HG03139 (cell line): ENCODE data around the gene TNNC1.

ENCODE experiments used
- ATAC-seq: cut with Tn5 transposase; IDR thresholded peaks from one replicate; pipeline ENCODE4 v1.9.1; 2021; ENCODE audit not compliant: unreplicated experiment

The TNNC1 gene

GRCh38 chr3:52453496-52454249 is at the start of gene TNNC1:
TSS of gene TNNC1 (minus strand) at chr3:52454041. CDS start at chr3:52454015, 26 bp downstream.
- ATAC-seq, result no peak

GRCh38 chr3:52502808-52503350 is 49.0 kb upstream of the TNNC1 start:
- no peak for ATAC-seq

- no peak for ATAC-seq
These were observed 48.2 kb upstream of the TNNC1 start for GRCh38 chr3:52502001-52502400.

- no peak for ATAC-seq
These were observed 47.2 kb upstream of the TNNC1 start for GRCh38 chr3:52501046-52501445.

- no peak for ATAC-seq
These were observed 44.6 kb upstream of the TNNC1 start for GRCh38 chr3:52498137-52499054.

DNA sequence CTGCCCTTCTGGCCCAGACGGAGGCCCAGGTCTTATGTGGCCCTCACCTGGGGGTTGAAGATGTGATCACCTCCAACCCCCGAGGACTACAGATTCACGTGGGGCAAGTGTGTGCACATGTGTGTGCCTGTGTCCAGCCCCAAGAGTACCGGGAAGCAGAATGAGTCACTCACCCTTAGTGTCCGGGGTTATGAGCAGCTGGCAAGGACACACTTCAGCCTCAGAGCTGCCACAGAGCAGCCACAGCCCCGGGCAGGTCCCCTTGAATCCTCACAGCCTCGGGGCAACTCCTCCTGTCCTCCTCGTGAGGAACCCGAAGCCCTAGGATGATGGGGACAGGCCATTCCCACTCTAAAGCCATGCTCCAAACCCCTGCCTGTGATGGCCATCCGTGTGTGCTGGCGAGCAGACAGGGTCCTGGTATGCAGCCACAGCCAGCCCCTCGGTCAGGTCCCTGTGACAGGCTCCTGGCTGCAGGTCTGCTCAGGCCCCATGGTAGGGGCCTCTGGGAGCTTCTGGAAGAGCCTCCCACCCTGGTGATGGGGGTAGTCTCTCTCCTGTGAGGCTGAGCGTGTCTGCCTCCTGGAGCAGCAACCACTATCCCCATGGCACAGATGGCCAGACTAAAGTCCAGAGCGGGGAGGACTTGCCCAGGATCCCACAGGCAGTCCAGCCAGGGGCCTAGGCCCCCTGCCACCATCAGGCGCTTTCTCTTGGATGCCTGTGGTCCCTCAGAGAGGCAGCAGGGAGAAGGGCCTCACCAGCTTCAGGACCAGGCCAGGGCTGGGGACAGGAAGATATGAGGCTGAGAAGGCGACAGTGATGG is 42.1 kb upstream of the TNNC1 start:
- ATAC-seq, result no peak

- no peak for ATAC-seq
These were observed 41.1 kb upstream of the TNNC1 start, which contains the start of gene STAB1 for GRCh38 chr3:52494886-52495495. TSS of gene STAB1 (plus strand) at chr3:52495338. CDS start at chr3:52495414, 76 bp downstream.

DNA sequence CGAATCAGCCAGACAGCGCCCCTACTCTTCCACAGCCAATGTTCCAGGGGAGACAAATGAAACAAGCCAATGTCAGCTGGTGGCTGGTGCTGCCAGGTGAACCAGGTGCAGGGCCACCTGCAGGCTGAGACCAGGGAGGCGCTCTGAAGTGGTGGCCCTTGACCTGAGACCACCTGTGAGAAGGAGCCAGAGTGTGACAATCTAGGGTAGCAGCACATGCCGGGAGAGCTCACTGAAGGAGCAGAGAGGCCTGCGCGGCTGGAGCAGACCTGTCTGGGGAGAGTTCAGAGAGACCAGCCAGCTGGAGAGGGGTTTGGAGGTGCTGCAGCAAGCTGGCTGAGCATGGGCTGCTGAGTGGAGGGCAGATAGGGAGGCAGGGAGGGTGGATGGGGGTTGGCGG is 40.6 kb upstream of the TNNC1 start:
- no peak for ATAC-seq

DNA sequence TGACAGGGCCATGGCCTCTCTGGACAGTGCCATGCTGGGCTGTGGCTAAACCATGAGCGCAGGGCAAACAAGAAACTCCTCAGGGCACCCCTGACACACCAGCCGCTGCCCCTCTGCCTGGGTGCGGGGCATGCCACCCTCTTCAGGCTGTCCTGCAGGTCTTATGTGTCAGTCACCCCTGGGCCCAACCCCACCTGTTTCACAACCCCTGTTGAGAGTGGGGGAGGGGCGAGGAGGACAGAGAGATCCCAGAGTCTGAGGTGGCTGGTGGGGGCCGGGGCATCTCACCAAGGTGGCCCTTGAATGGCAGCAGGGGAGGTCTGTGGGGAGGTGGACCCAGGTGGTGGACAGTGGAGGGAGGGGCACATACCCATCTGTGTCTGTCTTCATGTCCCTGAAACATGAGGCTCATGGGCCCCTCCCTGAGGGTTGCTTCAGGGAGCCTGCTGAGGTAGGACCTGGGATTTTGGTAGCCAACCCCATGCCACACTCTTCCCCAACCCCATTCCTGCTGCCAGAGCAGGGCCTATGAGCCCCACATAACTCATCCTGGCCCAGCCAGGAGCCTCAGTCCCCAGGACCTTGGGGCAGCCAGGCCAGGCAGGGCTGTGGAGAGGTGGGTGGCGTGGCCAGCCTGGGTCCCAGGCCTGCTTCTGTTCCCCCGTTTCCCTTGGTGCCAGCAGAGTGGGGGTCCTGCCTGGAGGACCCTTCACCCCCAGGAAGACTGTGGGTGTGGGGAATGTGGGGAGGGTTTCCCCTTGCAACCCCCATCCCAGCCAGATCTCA is 39.6 kb upstream of the TNNC1 start:
- no peak for ATAC-seq

- ATAC-seq, result no peak
These were observed 38.2 kb upstream of the TNNC1 start for GRCh38 chr3:52492059-52492458.

GRCh38 chr3:52490939-52491526 is 37.2 kb upstream of the TNNC1 start:
- ATAC-seq, result no peak

DNA sequence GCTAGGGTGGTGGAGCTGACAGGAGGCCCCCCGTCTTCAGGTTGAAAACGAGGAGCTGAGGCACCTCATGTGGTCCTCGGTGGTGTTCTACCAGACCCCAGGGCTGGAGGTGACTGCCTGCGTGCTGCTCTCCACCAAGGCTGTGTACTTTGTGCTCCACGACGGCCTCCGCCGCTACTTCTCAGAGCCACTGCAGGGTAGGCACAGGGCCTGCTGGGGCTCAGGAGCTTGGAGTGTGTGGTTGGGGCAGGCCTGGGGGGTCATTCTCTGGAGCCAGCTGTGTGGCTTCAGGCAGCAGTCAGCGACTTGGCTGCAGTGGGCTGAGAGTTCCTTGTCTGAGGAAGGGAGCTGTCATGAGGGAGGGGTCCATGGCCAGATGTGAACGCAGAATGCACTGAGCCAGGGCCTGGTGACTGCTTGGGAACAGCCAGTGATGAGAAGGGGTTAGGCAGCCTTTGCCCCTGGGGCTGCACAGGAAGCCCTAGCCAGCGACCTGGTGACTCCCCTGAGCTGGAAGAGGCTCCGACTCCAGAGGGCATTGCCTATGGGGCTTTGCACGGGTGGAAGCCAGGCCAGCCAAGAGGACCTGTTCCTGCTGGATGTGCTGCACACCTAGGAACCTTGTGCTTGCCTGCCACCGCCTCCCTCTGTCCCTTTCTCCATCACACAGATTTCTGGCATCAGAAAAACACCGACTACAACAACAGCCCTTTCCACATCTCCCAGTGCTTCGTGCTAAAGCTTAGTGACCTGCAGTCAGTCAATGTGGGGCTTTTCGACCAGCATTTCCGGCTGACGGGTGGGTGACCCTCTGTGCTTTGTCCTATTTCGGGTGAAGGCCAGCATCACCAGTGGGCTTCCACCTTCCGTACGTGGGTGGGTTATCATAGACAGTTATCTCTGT is 36.4 kb upstream of the TNNC1 start:
- ATAC-seq, result no peak

DNA sequence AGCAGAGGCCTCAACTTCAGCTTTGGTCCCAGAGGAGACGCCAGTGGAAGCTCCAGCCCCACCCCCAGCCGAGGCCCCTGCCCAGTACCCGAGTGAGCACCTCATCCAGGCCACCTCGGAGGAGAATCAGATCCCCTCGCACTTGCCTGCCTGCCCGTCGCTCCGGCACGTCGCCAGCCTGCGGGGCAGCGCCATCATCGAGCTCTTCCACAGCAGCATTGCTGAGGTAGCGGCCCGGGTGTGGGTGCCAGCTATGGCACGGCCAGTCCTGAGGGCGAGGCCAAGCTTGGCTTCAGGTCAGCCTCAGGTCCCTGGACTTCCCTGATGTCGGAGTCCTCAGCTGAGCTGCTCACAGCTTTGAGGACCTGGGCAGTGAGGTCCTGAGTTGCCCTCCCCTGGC is 35.6 kb upstream of the TNNC1 start:
- ATAC-seq, result no peak

GRCh38 chr3:52488746-52489145 is 34.9 kb upstream of the TNNC1 start:
- ATAC-seq, result no peak

DNA sequence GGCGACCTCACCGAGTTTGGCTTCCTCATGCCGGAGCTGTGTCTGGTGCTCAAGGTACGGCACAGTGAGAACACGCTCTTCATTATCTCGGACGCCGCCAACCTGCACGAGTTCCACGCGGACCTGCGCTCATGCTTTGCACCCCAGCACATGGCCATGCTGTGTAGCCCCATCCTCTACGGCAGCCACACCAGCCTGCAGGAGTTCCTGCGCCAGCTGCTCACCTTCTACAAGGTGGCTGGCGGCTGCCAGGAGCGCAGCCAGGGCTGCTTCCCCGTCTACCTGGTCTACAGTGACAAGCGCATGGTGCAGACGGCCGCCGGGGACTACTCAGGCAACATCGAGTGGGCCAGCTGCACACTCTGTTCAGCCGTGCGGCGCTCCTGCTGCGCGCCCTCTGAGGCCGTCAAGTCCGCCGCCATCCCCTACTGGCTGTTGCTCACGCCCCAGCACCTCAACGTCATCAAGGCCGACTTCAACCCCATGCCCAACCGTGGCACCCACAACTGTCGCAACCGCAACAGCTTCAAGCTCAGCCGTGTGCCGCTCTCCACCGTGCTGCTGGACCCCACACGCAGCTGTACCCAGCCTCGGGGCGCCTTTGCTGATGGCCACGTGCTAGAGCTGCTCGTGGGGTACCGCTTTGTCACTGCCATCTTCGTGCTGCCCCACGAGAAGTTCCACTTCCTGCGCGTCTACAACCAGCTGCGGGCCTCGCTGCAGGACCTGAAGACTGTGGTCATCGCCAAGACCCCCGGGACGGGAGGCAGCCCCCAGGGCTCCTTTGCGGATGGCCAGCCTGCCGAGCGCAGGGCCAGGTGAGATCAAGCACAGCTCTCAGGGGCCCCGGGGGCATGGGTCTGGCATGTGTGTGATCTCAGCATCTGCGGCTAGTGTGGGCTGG is 34.2 kb upstream of the TNNC1 start:
- no peak for ATAC-seq

GRCh38 chr3:52487050-52487787 is 33.4 kb upstream of the TNNC1 start:
- no peak for ATAC-seq
